Natural killer cell (primary cell): ENCODE results near the gene GRIA3. TPM values are rescaled to one million over a fixed set of nuclear protein-coding genes. Genes with fewer than 3 reads are reported as not detected.

Experiments used
- ATAC-seq, 3 donors: fragments of 150-1000 bp in 2 of 3; fragments of 200-7000 bp in 1 of 3; cut with Tn5 transposase; 1 replicate in 1 of 3; 2 replicates in 2 of 3; pipeline ENCODE4 v1.10.0; 2021; ENCODE audit warnings: mild to moderate bottlenecking in 2 of 3, moderate library complexity in 2 of 3
- DNase-seq, 2 donors: peaks; one replicate each; pipeline versions ENCODE4 v3.0.0 to v3.0.0-alpha.2; 2013 to 2021; ENCODE audit warnings: mixed read lengths in 1 of 2
- H3K27ac ChIP-seq: one replicate; pipeline ENCODE4 v1.5.1; 2013; ENCODE audit warnings: mild to moderate bottlenecking, low read length
- H3K27me3 ChIP-seq: one replicate; pipeline ENCODE4 v1.6.1; 2013; ENCODE audit warnings: low read length; ENCODE audit not compliant: control insufficient read depth, insufficient read depth
- H3K36me3 ChIP-seq: one replicate; pipeline ENCODE4 v1.6.1; 2013; ENCODE audit warnings: low read length; ENCODE audit not compliant: control insufficient read depth, insufficient read depth
- H3K4me1 ChIP-seq: one replicate; pipeline ENCODE4 v1.6.1; 2013; ENCODE audit warnings: low read length; ENCODE audit not compliant: control insufficient read depth, insufficient read depth
- H3K4me3 ChIP-seq: one replicate; pipeline ENCODE4 v1.5.1; 2013; ENCODE audit warnings: low read length
- H3K9me3 ChIP-seq: one replicate; pipeline ENCODE4 v1.6.1; 2013; ENCODE audit warnings: low read length; ENCODE audit not compliant: control insufficient read depth, insufficient read depth
- H3K27ac Mint-ChIP-seq, 2 donors: one replicate each; pipeline ENCODE4 v1.8.0; 2022; ENCODE audit warnings: mild to moderate bottlenecking in 2 of 2, mixed read lengths in 2 of 2, moderate library complexity in 1 of 2
- H3K27me3 Mint-ChIP-seq, 2 donors: one replicate each; pipeline ENCODE4 v1.8.0; 2022; ENCODE audit warnings: low read depth in 2 of 2, mixed read lengths in 2 of 2
- H3K36me3 Mint-ChIP-seq: one replicate; pipeline ENCODE4 v1.8.0; 2022; ENCODE audit warnings: mixed read lengths
- H3K4me1 Mint-ChIP-seq, 2 donors: one replicate each; pipeline ENCODE4 v1.8.0; 2022; ENCODE audit warnings: mixed read lengths in 2 of 2
- H3K4me3 Mint-ChIP-seq: one replicate; pipeline ENCODE4 v1.8.0; 2022; ENCODE audit warnings: mild to moderate bottlenecking, moderate library complexity, mixed read lengths
- H3K9me3 Mint-ChIP-seq, 2 donors: one replicate each; pipeline ENCODE4 v1.8.0; 2022; ENCODE audit warnings: mixed read lengths in 2 of 2
- CTCF ChIP-seq: fragments of 200-600 bp; IDR thresholded peaks from one replicate; pipeline ENCODE4 v1.8.0; 2022; ENCODE audit warnings: antibody characterized with exemption
- WGBS: methylation state at CpG from one replicate; pipeline ENCODE4 v1.1.7; 2013; ENCODE audit warnings: missing lambda C conversion rate; ENCODE audit not compliant: insufficient coverage; 5-methylcytosine and 5-hydroxymethylcytosine counted together
- intact Hi-C: fragments of 100-400 bp; cut with micrococcal nuclease; formaldehyde crosslinking; loops from one replicate; pipeline ENCODE4 v1.14.2; 2022
- total RNA-seq, 4 donors: library from RNA; stranded (reverse); fragments of 120-200 nt in 1 of 4; gene quantifications; one replicate each; pipeline versions ENCODE4 v1.2.3 to v1.2.4, GENCODE V29; 2013 to 2022

GRIA3 gene
- total RNA-seq, 3 donors from 2014 or later (not counting 1 experiment from before 2014, with no cell fraction given) = not detected

DNA sequence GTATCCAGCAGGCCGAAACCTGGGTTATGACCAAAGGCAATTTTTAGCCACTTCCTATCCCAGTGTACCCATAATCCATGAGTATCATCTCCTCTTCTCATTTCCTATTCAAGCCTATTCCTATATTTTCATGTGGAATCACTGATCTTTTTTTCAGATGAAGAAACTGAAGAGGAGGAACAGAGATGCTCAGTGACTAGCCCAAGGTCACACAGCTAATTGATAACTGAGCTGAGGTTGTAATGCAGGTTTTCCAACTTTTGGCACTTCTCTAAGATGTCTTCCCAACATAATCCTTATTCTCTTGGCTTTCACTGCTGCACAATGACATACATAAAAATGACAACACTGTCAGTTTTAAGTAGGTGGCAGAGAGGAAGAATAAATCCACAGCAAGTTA, 15.3 kb downstream of the GRIA3 start:
- Histone ChIP-seq H3K27ac (no peak overlapping the region), H3K4me3 (no peak overlapping the region), H3K4me1 (no peaks in the 10 kb centered on the region), H3K27me3 (no peaks in the 10 kb centered on the region), H3K9me3 (no peaks in the 10 kb centered on the region), H3K36me3 (no peaks in the 10 kb centered on the region)
- H3K36me3 Mint-ChIP-seq = no peaks in the 10 kb centered on the region
- no peak overlapping the region for H3K4me3 Mint-ChIP-seq
- TF ChIP-seq CTCF = no peak
- WGBS = 90% methylated on average over 1 of the region's 1 CpG
- no peak overlapping the region for H3K27ac Mint-ChIP-seq
- no peaks in the 10 kb centered on the region for H3K9me3 Mint-ChIP-seq
- H3K27me3 Mint-ChIP-seq = peaks cover 0 to 7% of the 10 kb centered on the region in 2 donors
- DNase-seq (no peak), ATAC-seq (no peak)
- no peaks in the 10 kb centered on the region for H3K4me1 Mint-ChIP-seq
- intact Hi-C loops = no loop called here

- no peaks in the 10 kb centered on the region for H3K9me3 Mint-ChIP-seq
- no peak overlapping the region for H3K27ac Mint-ChIP-seq
- no peaks in the 10 kb centered on the region for H3K4me1 Mint-ChIP-seq
- 86% methylated on average over 5 of the region's 5 CpGs for WGBS
- Histone ChIP-seq H3K27me3 (no peaks in the 10 kb centered on the region), H3K27ac (no peak overlapping the region), H3K4me1 (no peaks in the 10 kb centered on the region), H3K4me3 (no peak overlapping the region), H3K9me3 (no peaks in the 10 kb centered on the region), H3K36me3 (no peaks in the 10 kb centered on the region)
- DNase-seq = no peak
- intact Hi-C loops = no loop called here
- no peak overlapping the region for H3K4me3 Mint-ChIP-seq
- TF ChIP-seq CTCF = no peak
- H3K27me3 Mint-ChIP-seq = no peaks in the 10 kb centered on the region
- no peak for ATAC-seq
- no peaks in the 10 kb centered on the region for H3K36me3 Mint-ChIP-seq
Observed at GRCh38 chrX:123201720-123202119, 17.6 kb downstream of the GRIA3 start.

DNA sequence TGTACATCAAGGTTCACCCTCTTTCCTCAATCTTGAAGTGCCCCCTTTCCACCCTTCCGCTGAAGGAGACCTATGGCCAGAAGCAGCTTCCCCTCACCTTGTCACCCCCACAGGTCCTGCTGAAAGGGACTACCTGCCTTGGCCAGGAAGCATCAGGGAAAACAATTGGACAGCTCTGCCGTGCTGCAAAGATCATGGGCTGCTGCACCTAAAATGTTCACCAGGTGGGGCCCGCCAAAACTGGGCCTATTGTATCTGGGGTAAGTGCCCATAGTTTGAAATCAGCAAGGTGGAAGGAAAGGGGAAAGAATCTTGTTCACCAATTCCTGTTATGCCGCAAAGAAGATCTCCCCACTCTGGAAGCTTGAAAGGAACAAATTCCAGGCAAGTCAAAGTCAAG, 18.4 kb downstream of the GRIA3 start:
- DNase-seq (no peak), ATAC-seq (no peak)
- 92% methylated on average over 3 of the region's 4 CpGs for WGBS
- no peak overlapping the region for H3K4me3 ChIP-seq
- Mint-ChIP-seq H3K4me3 (no peak overlapping the region), H3K27me3 (no peaks in the 10 kb centered on the region), H3K9me3 (no peaks in the 10 kb centered on the region), H3K27ac (no peak overlapping the region), H3K4me1 (no peaks in the 10 kb centered on the region), H3K36me3 (no peaks in the 10 kb centered on the region)
- no peaks in the 10 kb centered on the region for H3K36me3 ChIP-seq
- H3K9me3 ChIP-seq = no peaks in the 10 kb centered on the region
- H3K27me3 ChIP-seq = no peaks in the 10 kb centered on the region
- intact Hi-C loops = no loop called here
- no peak for TF ChIP-seq CTCF
- no peaks in the 10 kb centered on the region for H3K4me1 ChIP-seq
- no peak overlapping the region for H3K27ac ChIP-seq

GRCh38 chrX:123203772-123204171, 19.7 kb downstream of the GRIA3 start:
- H3K36me3 ChIP-seq = no peaks in the 10 kb centered on the region
- H3K4me3 ChIP-seq = no peak overlapping the region
- no peak overlapping the region for H3K27ac Mint-ChIP-seq
- H3K36me3 Mint-ChIP-seq = no peaks in the 10 kb centered on the region
- H3K9me3 Mint-ChIP-seq = no peaks in the 10 kb centered on the region
- WGBS = 93% methylated on average over 2 of the region's 3 CpGs
- H3K9me3 ChIP-seq = no peaks in the 10 kb centered on the region
- no peak for TF ChIP-seq CTCF
- DNase-seq (no peak), ATAC-seq (no peak)
- intact Hi-C loops = no loop called here
- no peak overlapping the region for H3K27ac ChIP-seq
- H3K27me3 Mint-ChIP-seq = no peaks in the 10 kb centered on the region
- H3K27me3 ChIP-seq = no peaks in the 10 kb centered on the region
- no peaks in the 10 kb centered on the region for H3K4me1 ChIP-seq
- H3K4me1 Mint-ChIP-seq = no peaks in the 10 kb centered on the region
- H3K4me3 Mint-ChIP-seq = no peak overlapping the region
